ENCODE measurements around the gene NKAP.
A peak's percentile ranks its signal among the peaks of the same experiment; 100 is the strongest.
"Not testable (repeated sequence)": the region's sequence is repeated elsewhere in the genome, so short reads cannot be mapped to it uniquely, and the experiment has no call there.

NKAP gene

GRCh38 chrX:119935215-119935874, 8.2 kb downstream of the NKAP start:
- DNase-seq (ENCODE audit: low read depth) = no peak

GRCh38 chrX:119922391-119922790, 21.2 kb downstream of the NKAP start:
- not testable (repeated sequence) for DNase-seq (ENCODE audit: low read depth)

DNA sequence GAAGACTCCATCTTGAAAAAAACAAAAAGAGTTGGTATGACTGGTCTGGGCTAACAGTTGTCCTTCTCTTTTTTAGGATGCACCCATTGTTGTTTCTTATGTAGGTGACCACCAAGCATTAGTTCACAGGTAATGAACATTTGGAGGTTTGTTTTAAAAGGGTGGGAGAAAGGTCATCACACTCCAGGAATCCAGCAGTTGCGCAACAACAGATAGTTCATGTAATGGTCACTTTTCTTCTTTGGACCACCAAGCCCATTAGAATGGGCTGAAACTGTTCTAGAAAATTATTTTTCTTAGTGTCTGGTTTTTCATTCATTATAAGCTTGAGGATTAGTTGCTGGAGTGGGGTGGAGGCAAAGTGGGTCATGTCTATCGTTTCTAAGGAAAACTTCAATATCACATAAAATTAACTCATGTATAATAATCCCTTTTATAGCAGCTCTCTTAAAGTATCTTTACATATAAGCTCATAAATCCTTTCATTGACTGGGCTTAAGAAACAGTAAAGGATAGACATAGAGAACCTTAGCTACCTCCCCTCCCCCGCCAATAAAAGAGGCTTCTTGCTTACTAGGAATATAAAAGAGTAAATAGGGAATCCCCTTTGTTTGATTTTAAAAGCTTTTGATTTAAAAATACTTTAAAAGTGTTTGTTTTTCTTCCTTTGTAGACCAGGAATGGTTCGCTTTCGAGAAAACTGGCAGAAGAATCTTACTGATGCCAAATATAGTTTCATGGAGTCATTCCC, 23.5 kb downstream of the NKAP start:
- no peak for DNase-seq (ENCODE audit: low read depth)

DNA sequence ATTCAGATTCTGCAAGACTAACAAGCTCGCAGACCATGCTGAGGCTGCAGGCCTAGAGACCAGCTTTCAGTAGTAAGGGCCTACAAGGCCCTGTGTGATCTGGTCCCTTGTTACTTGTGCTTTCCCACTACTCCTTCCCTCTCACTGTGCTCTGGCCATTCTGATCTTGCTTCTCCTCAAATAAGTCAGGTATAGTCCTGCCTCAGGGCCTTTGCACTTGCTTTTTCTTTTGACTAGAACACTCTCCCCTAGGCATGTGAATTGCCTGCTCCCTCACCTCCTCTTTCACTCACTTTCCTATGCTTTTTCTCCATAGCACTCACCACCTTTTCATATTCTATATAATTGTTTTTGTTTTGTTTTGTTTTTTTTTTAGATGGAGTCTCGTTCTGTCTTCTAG, 25.7 kb downstream of the NKAP start:
- DNase-seq (ENCODE audit: low read depth) = no peak

- no peak for DNase-seq (ENCODE audit: low read depth)
Measured at GRCh38 chrX:119916310-119916709, 27.2 kb downstream of the NKAP start.

DNA sequence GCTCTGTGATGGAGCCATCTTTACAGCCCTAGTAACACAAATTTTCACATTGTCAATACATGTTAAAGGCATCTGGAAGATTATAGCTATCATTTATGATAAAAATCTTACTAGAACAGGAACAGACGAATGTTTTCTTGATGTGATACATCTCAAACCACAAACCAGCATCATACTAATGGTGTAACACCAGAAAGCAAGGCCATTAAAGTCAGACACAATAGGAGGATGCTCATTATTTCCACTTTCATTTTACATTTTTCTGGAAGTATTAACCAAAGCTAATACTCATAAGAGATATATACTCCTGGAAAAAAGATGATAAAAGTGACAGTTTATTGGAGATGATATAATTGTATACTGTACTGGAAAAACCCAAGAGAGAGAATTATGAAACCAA, 42.6 kb downstream of the NKAP start:
- no peak for DNase-seq (ENCODE audit: low read depth)

DNA sequence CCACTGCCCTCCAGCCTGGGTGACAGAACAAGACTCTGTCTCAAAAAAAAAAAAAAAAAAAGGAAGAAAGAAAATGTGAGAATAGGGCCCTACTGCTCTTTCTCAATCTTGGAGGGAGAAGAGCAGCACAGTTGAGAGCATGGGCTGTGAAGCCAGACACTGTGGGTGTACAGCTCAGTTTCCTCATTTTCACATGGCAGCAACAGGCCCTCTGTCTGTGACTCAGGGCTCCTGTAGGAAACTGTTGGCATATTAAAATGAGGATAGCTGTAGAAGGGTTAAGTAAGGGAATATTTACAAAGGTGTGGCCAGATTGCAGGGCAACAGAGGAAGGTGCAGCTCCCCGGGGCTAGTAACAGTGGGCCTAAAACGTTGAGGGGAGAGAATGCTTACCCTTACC, 44.4 kb downstream of the NKAP start:
- no peak for DNase-seq (ENCODE audit: low read depth)

DNA sequence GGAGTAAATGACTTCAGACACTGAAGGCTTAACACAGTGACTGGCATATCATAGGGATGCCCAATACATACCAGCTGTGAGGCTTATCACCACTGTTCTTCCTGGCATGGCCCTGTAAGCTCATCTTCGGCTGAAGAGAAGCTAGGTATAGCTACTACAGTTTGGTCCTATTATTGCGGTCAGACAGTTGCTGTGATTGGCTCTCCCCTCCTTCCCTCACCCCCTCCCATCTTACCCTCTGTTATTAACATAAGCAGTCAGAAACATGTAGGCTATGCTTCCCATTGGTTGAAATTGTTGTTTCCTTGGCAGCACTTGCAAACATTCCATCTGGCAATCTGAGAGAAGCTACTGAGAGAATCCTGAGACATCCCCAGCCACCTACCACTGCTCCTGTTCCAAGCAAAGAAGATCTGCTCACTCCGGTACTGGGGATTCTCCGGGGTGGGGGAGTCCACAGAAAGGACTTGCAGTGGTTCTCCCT, 47.7 kb downstream of the NKAP start, which contains the start of gene AKAP14:
Gene AKAP14 (plus strand): TSS at position 51 of the 484 bp plus-strand sequence. CDS start 7,331 bp downstream, outside the sequence.
- DNase-seq (ENCODE audit: low read depth) = peak; percentile 24

DNA sequence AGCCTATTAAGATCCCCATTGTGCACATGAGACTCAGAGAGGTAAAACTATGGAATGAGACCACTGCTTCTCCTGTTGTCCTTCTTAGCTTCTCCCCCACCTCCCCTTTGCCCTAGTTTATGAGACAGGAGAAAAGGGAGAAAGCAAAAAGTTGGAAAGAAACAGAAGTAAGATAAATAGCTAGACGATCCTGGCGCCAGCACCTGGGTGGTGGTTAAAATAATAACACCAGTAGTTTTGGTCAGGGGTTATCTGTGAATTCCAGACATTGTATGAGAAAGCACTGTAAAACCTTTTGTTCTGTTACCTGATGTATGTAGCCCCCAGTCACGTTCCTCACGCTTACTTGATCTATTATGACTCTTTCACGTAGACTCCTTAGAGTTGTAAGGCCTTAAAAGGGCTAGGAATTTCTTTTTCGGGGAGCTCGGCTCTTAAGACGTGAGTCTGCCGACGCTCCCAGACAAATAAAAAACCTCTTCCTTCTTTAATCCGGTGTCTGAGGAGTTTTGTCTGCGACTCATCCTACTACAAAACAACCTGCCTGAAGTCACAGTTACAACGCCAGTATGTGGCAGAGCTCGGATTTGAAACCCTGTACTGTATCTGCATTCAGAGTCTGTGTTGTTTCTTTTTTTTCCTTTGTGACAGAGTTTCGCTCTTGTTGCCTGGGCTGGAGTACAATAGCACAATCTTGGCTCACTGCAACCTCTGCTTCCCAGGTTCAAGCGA, 51.4 kb downstream of the NKAP start:
- DNase-seq (ENCODE audit: low read depth) = peak; percentile 51

DNA sequence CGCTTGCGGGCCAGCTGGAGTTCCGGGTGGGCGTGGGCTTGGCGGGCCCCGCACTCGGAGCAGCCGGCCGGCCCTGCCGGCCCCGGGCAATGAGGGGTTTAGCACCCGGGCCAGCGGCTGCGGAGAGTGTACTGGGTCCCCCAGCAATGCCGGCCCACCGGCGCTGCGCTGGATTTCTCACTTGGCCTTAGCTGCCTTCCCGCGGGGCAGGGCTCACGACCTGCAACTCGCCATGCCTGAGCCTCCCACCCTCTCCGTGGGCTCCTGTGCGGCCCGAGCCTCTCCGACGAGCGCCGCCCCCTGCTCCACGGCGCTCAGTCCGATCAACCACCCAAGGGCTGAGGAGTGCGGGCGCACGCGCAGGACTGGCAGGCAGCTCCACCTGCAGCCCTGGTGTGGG, 52.9 kb downstream of the NKAP start:
- not testable (repeated sequence) for DNase-seq (ENCODE audit: low read depth)

DNA sequence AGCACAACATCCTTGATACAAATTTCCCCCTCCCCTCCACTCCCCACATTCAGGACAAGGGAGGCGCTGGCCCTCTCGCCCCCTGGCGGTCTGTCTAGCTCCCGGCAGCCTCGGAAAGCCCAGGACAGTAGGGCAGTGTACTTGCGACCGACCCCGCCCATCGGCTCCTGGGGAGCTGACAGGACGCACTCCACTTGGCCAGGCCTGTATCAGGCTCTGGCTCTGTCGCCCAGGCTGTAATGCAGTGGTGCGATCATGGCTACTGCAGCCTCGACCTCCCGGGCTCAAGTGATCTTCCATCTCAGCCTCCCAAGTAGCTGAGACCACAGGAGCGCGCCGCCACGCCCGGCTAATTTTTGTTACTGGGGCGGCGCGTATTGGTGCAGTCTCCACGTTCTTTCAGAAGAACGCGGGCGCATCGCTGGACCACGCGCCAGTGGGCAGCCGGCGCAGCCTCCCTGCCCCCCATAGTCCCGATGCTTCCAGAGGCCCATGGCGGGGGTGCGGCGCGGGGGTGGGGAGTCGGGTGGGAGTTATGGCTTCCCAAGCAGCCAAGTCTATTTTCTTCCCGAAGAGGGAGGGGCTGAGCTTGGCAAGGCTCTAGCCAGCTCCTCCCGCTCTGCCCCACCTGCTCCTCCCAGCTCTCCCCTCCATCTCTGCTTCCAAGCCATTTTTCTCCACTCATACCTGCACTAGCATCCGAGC, 55.7 kb downstream of the NKAP start:
- DNase-seq (ENCODE audit: low read depth) = peak; percentile 65

DNA sequence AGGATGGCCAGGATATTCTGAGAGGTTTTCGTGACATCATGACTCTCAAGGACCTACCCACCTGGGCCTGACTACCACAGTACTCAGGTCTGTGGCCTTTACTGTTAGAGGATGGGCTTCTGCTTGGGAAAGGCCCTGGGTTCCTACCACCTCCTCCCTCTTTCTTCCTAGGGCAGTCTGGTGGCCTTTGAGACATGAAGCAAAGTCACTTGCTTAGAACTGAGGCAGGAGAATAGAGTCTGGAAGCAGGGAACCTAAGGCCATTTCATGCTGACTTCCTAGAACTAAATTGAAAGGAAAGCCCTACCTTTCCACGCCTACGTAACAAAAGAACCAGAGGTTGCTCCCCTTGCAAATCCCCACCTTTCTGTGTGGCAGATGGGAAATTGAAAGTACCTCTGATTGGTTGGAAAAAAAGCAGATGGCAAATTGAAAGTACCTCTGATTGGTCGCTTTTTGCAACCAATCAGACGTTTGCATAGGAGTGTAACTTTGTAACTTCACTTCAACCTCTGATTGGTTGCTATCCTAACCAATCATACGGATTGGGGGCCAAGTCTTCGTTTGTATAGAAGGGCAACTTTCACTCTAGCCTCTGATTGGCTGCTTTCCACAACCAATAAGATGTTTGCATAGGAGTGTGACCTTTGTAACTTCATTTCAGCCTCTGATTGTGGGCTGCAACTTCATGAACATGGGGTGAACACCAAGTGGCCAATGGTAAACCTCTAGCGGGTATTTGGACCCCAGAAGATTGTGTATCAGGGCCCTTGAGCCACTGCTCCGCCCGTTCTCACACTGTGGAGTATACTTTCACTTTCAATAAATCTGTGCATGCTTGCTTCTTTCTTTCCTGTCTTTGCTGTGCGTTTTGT, 57.8 kb downstream of the NKAP start:
- DNase-seq (ENCODE audit: low read depth) = peak; percentile 37

- peak; percentile 64 for DNase-seq (ENCODE audit: low read depth)
Measured at GRCh38 chrX:119880552-119881437, 62.8 kb downstream of the NKAP start.

DNA sequence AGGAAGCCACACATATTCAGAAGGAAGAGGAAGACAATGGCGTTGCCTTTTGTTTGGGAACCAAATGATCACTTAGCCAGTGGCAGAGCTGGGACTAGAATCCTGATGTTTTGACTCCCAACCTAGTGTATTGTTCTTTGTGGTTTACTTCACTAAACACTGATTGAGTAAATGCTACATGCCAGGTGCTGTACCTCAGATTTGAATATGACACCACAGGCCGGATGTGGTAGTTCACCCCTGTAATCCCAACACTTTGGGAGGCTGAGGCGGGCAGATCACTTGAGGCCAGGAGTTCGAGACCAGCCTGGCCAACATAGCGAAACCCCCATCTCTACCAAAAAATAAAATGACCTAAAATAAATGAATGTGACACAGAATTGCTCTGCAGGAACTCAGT, 63.5 kb downstream of the NKAP start:
- DNase-seq (ENCODE audit: low read depth) = no peak

DNA sequence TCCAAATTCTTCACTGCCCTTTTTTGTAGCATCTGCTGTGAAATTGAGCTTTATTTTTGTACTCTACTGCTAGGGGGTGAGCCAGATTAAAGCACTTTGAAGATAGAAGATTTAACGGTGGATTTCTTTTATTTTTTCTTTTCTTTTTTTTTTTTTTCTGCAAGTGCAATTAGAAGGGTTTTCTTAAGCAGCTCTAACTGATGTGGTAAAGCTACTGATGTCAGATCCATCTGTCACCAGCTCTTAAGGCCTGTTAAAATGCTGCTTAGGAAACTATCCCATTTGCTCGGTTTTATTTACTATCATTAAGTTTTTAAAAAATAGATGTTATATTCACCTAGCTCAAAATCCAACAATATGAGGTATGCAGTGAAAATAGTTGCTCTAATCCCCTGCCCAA, 64.8 kb downstream of the NKAP start:
- no peak for DNase-seq (ENCODE audit: low read depth)

DNA sequence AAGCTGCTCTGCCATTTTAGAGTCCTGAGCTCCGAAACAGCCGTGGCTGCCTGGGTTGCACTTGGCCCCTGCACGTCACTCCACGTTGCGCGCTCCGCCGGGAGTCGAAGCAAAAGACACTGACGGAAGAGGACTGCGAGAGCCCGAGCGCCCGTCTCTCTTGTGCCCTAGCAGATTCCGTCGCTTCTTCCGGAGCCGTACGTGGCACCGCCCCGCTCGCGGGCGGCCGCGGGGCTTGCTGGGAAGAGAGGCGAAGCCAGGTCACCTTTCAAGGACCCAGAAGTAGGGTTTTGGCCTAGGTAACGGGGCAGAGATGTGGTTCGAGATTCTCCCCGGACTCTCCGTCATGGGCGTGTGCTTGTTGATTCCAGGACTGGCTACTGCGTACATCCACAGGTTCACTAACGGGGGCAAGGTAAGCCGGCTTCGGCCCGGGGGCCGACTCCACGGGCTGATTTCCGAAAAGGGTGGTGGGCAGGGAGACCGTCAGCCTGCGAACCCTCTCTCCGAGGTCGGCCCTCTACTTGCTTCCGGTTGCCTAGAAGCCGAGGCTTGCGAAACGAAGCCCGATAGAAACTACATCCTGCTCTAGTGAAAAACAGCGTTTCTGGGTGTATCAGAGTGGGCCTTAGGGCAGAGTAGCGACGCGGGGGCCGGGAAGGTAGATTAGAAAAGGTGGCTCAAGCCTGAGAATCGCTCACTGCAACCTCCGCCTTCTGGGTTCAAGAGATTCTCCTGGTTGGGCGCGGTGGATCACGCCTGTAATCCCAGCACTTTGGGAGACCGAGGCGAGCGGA, 71.8 kb downstream of the NKAP start, which contains the start of the genes NDUFA1 and RNF113A:
Gene NDUFA1 (plus strand): TSS at position 234 of the 797 bp plus-strand sequence. CDS start 80 bp downstream, at position 314.
Gene RNF113A (minus strand): TSS at position 135 of the 797 bp plus-strand sequence. CDS start 120 bp downstream, at position 15.
- DNase-seq (ENCODE audit: low read depth) = peak; percentile 88

GRCh38 chrX:119871245-119871598, 72.3 kb downstream of the NKAP start:
- DNase-seq (ENCODE audit: low read depth) = no peak

Measured in EH (cell line).